Colonic mucosa (tissue), 4 donors: Measurements from ENCODE around the gene ZNF275. TPM values are rescaled to one million over a fixed set of nuclear protein-coding genes. Genes with fewer than 3 reads are reported as not detected.

Source experiments
- DNase-seq: peaks from one replicate; pipeline ENCODE4 v3.0.0-alpha.2; 2020
- H3K27ac ChIP-seq: fragments of 200-600 bp; one replicate; pipeline ENCODE4 v1.8.0; 2021
- H3K27me3 ChIP-seq: fragments of 200-600 bp; one replicate; pipeline ENCODE4 v1.8.0; 2021
- H3K36me3 ChIP-seq: fragments of 200-600 bp; one replicate; pipeline ENCODE4 v1.8.0; 2021
- H3K4me1 ChIP-seq: fragments of 200-600 bp; one replicate; pipeline ENCODE4 v1.8.0; 2021; ENCODE audit warnings: mild to moderate bottlenecking
- H3K4me3 ChIP-seq: fragments of 200-600 bp; one replicate; pipeline ENCODE4 v1.8.0; 2021
- H3K9ac ChIP-seq, 2 donors: one replicate each; pipeline ENCODE4 v1.7.0; 2013; ENCODE audit warnings: control low read depth in 2 of 2, low read depth in 2 of 2, low read length in 2 of 2
- H3K9me3 ChIP-seq: fragments of 200-600 bp; one replicate; pipeline ENCODE4 v1.8.0; 2021
- intact Hi-C: fragments of 100-400 bp; cut with DNase I; formaldehyde crosslinking; loops from one replicate; pipeline ENCODE4 v1.14.1; 2022
- total RNA-seq, 2 donors: library from RNA; stranded (reverse); fragmentation: NEBNext Ultra II Directional in 1 of 2; extraction: Animal tissue kit (Norgen Biotek cat#: 25700) in 1 of 2; gene quantifications; one replicate each; pipeline ENCODE4 v1.2.1, GENCODE V29; 2021
- TF ChIP-seq, protein P1 (sequence below): fragments of 200-600 bp; IDR thresholded peaks from one replicate; pipeline ENCODE4 v1.8.0; 2022; ENCODE audit warnings: antibody characterized with exemption, mild to moderate bottlenecking
- donor health status: healthy.
- donor health status: DM: no; HTN: no; CAD: no.
- donor health status: DM: no; HTN: no; CAD: no.

The ZNF275 gene
- total RNA-seq, 2 donors from 2014 or later, result 5.4 to 5.8 TPM

DNA sequence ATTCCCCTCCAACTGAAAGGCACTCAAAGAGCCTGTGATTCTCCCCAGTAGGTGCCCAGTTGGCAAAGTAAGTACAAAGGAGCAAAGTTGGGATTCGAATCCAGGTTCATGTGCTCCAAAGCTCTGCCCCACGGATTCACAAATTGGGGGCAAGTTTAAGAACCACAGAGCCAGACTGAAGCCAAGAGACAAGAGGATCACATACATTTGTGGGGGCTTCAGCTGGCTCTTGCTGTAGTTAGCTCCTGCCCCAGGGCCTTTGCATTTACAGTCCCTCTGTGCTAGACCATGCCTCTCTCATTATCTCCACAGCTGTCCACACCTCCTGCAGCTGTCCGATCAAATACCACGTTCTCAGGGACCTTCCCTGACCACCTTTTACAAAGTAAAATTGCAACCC lies 31.2 kb upstream of the ZNF275 start:
- H3K9me3 ChIP-seq, result no peaks in the 10 kb centered on the region
- DNase-seq, result no peak
- H3K36me3 ChIP-seq, result no peaks in the 10 kb centered on the region
- H3K4me3 ChIP-seq, result no peak overlapping the region
- H3K4me1 ChIP-seq, result no peaks in the 10 kb centered on the region
- intact Hi-C loops, result no loop called here
- H3K27me3 ChIP-seq, result no peaks in the 10 kb centered on the region
- H3K27ac ChIP-seq, result no peak overlapping the region
- no peak overlapping the region for H3K9ac ChIP-seq
- TF ChIP-seq, protein P1, sequence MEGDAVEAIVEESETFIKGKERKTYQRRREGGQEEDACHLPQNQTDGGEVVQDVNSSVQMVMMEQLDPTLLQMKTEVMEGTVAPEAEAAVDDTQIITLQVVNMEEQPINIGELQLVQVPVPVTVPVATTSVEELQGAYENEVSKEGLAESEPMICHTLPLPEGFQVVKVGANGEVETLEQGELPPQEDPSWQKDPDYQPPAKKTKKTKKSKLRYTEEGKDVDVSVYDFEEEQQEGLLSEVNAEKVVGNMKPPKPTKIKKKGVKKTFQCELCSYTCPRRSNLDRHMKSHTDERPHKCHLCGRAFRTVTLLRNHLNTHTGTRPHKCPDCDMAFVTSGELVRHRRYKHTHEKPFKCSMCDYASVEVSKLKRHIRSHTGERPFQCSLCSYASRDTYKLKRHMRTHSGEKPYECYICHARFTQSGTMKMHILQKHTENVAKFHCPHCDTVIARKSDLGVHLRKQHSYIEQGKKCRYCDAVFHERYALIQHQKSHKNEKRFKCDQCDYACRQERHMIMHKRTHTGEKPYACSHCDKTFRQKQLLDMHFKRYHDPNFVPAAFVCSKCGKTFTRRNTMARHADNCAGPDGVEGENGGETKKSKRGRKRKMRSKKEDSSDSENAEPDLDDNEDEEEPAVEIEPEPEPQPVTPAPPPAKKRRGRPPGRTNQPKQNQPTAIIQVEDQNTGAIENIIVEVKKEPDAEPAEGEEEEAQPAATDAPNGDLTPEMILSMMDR, result no peak

DNA sequence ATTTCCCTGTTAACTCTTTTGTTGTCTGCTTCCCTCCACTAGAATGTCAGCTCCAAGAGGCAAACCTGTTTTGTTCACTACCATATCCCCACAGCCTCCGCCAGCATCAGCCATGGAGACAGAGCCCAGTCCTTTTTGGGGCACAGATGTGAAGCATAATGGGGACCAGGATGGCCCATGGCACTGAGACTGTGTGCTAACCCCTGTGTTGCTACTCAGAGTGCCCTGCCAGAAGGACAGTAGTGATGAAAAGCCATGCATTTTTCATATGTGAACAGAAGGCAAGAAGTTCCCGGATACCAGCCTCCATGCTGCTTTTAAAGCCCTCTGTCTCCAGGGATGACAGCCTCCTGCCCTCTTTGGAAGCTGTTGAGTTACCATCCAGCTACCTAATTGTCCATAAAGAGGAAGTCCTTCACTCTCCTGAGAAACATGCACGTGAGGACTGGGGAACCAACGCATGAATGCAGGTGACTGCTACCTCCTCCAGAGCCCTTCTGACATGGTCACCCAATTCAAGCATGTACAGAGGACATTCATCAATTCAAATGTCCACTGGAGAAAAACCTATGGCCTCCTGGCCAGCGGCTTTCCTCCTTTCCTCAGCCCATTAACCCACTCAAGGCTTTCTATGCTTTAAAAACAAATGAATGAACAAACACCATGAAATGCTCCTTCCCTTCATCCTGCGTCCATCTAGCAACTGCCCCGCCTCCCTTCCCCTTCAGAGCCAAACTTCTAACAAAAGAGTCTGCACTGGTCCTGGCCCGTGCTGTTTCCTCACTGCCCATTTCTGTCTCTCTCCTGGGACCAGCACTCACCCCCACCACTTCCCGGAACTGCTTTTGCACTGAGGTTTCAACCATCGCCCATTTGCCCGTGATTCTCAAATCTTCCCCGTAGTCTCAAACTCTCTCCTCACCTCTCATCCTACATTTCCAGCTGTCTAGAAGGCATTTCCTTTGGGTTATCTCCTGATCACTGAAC lies 30.4 kb upstream of the ZNF275 start:
- Histone ChIP-seq H3K36me3 (no peaks in the 10 kb centered on the region), H3K4me3 (no peak overlapping the region), H3K4me1 (no peaks in the 10 kb centered on the region), H3K9ac (no peak overlapping the region), H3K27me3 (no peaks in the 10 kb centered on the region), H3K27ac (no peak overlapping the region), H3K9me3 (no peaks in the 10 kb centered on the region)
- intact Hi-C loops, result no loop called here
- DNase-seq, result no peak
- TF ChIP-seq, protein P1, result no peak

DNA sequence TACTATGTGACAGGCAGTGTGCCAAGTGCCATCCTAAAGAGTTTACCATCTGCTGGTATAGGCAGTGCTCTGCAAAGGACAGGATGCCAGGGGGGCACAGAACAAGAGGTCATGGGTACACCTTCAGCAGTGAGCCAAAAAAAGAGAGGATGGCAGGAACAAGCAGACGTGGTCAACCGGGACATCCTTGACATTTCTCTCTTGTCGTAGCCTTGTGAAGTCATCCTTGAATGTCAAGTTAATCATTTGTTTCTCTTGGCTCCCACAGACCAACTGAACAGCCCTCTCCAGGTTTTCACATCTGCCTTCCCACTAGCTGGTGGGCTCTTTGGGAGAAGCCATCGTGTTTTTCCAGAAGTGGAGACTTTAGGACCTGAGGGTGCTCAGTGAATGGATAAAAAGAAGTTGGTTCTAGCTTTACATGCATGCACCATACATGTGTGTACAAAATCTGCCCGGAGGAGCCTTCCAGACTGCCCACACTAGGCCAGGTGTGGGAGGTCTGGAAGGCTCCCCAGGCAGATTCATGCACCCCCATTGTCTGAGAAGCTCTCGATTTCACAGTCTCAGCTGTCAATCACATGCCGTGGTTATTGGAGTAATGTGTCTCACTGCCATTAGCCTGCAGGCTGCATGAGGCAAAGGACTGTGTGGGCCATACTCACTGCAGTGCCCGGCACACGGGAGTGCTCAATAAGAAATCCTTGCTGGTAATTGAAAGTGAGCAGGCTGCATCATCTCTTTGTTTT lies 28.8 kb upstream of the ZNF275 start:
- TF ChIP-seq, protein P1, result no peak
- no peak overlapping the region for H3K27ac ChIP-seq
- no peak overlapping the region for H3K9ac ChIP-seq
- H3K4me3 ChIP-seq, result no peak overlapping the region
- H3K27me3 ChIP-seq, result no peaks in the 10 kb centered on the region
- intact Hi-C loops, result no loop called here
- no peak for DNase-seq
- H3K4me1 ChIP-seq, result no peaks in the 10 kb centered on the region
- no peaks in the 10 kb centered on the region for H3K36me3 ChIP-seq
- no peaks in the 10 kb centered on the region for H3K9me3 ChIP-seq

DNA sequence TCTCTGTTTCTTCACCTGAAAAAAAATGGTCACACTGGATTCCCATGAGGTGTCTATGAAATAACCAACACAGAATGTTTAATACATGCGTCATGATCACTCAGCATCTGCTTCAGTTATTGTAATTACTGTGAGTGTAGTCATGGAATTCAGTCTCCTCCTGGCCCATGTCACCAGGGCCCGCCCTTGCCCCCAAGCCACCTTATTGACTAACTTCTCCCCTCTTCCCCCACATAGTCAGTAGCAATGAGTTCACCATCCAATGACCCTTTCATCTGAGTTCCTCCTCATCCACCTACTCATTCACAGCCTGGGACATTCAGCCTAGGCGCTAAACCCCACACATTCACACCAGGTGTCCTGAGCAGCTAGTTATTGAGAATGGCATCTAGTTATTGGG lies 28.0 kb upstream of the ZNF275 start:
- DNase-seq, result no peak
- Histone ChIP-seq H3K27me3 (no peaks in the 10 kb centered on the region), H3K9me3 (no peaks in the 10 kb centered on the region), H3K9ac (no peak overlapping the region), H3K4me1 (no peaks in the 10 kb centered on the region), H3K36me3 (no peaks in the 10 kb centered on the region), H3K4me3 (no peak overlapping the region), H3K27ac (no peak overlapping the region)
- intact Hi-C loops, result no loop called here
- TF ChIP-seq, protein P1, result no peak

DNA sequence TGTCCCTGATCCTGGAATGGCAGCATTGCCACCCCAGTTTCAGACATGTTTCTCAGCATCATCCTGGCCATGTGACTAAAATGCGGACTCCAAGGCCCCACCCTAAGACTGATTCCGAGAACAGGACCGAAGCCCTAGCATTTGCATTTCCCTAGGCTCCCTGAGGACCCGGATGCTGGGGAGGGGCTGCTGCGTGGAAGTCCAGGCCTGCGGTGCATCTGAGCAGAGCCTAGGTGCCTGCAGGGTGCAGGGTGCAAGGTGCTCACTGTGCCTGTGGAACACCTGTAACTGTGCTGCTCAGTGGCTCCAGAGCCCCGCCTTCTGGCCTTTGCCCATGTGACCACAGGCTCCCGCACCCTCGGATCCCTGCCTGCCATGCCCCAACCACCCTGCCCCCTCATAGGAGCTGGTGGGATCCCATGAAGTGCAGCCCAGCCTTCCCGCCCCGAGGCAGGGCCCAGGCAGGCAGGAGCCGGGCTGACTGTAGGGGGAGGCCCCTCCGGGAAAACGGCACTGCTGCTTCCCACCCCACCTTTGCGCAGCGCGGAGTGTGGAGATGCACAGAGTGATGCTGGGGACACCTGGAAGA lies 27.3 kb upstream of the ZNF275 start:
- DNase-seq, result no peak
- TF ChIP-seq, protein P1, result no peak
- no peaks in the 10 kb centered on the region for H3K4me1 ChIP-seq
- no peak overlapping the region for H3K9ac ChIP-seq
- H3K9me3 ChIP-seq, result no peaks in the 10 kb centered on the region
- no peaks in the 10 kb centered on the region for H3K27me3 ChIP-seq
- no peaks in the 10 kb centered on the region for H3K36me3 ChIP-seq
- H3K4me3 ChIP-seq, result no peak overlapping the region
- intact Hi-C loops, result no loop called here
- no peak overlapping the region for H3K27ac ChIP-seq
